IPS-20b (cell line): Measurements from ENCODE around the gene TEKTIP1.

Source experiments
- H3K27ac ChIP-seq: one replicate; pipeline ENCODE4 v1.5.1; 2013; ENCODE audit warnings: low read length
- H3K27me3 ChIP-seq: 2 replicates; pipeline ENCODE4 v1.6.1; 2013; ENCODE audit warnings: mild to moderate bottlenecking, low read length, inconsistent platforms; ENCODE audit not compliant: insufficient read depth
- H3K36me3 ChIP-seq: 2 replicates; pipeline ENCODE4 v1.6.1; 2013; ENCODE audit warnings: low read depth, mild to moderate bottlenecking, inconsistent platforms, low read length, moderate library complexity; ENCODE audit not compliant: insufficient read depth
- H3K4me1 ChIP-seq: 2 replicates; pipeline ENCODE4 v1.6.1; 2013; ENCODE audit warnings: mild to moderate bottlenecking, control low read depth, inconsistent platforms, low read length, moderate library complexity; ENCODE audit not compliant: insufficient read depth
- H3K4me3 ChIP-seq: 2 replicates; pipeline ENCODE4 v1.5.1; 2013; ENCODE audit warnings: mild to moderate bottlenecking, low read length, inconsistent platforms
- H3K9ac ChIP-seq: 2 replicates; pipeline ENCODE4 v1.6.1; 2013; ENCODE audit warnings: low read depth, mild to moderate bottlenecking, inconsistent platforms, low read length, moderate library complexity
- H3K9me3 ChIP-seq: 2 replicates; pipeline ENCODE4 v1.6.1; 2013; ENCODE audit warnings: mild to moderate bottlenecking, low read depth, low read length, inconsistent platforms; ENCODE audit not compliant: insufficient read depth

TEKTIP1 gene

GRCh38 chr19:3538965-3539755, at the start of gene TEKTIP1:
Gene TEKTIP1 (plus strand): TSS chr19:3539174. CDS start chr19:3539178, 4 bp downstream.
- Histone ChIP-seq H3K27me3 (no peaks in the 10 kb centered on the region), H3K36me3 (peaks cover 16% of the 10 kb centered on the region; the same call in 1 of the 2 replicates), H3K4me3 (no peak within 1 kb of the TSS), H3K27ac (no peak within 1 kb of the TSS), H3K9ac (no peak within 1 kb of the TSS), H3K9me3 (no peaks in the 10 kb centered on the region), H3K4me1 (no peaks in the 10 kb centered on the region)

DNA sequence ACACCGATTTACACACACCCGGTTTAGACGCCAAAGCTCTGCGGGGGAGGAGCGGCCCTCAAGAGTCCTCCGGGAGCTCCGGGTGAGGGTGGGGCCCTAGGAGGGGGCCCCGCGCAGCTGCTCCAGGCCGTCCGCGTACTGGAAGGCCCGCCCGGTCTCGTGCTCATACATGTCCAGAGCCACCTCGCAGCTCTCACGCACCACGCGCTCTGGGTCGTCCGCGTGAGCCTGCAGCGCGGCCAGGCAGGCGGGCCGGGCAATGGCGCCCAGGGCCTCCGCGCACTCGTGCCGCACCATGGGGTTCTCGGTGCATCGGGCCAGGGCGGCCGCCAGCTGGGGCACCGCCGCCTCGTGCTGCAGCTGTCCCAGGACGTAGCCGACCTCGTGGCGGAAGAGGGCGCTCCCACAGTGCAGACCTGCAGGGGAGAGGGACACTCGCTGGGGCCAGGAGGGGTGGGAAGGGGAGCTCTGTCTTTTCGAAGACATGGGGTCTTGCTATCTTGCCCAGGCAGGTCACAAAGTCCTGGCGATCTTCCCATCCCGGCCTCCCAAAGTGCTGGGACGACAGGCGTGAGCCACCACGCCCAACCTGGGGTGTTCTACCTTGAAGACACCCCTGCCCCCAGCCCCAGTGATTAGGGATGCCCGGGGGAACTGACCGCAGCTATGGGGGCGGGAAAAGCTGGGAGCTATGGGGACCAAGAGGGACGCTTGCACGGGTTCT, 47.4 kb upstream of the TEKTIP1 start:
- Histone ChIP-seq H3K4me1 (no peaks in the 10 kb centered on the region), H3K27me3 (no peaks in the 10 kb centered on the region), H3K36me3 (peaks cover 35% of the 10 kb centered on the region; the same call in 1 of the 2 replicates), H3K27ac (no peak overlapping the region), H3K4me3 (no peak overlapping the region), H3K9ac (no peak overlapping the region), H3K9me3 (no peaks in the 10 kb centered on the region)

- no peaks in the 10 kb centered on the region for H3K9me3 ChIP-seq
- no peak overlapping the region for H3K4me3 ChIP-seq
- H3K4me1 ChIP-seq = no peaks in the 10 kb centered on the region
- H3K27ac ChIP-seq = no peak overlapping the region
- no peaks in the 10 kb centered on the region for H3K27me3 ChIP-seq
- H3K36me3 ChIP-seq = peaks cover 41% of the 10 kb centered on the region; the same call in 1 of the 2 replicates
- no peak overlapping the region for H3K9ac ChIP-seq
Observed at GRCh38 chr19:3492131-3492839, 46.7 kb upstream of the TEKTIP1 start.

DNA sequence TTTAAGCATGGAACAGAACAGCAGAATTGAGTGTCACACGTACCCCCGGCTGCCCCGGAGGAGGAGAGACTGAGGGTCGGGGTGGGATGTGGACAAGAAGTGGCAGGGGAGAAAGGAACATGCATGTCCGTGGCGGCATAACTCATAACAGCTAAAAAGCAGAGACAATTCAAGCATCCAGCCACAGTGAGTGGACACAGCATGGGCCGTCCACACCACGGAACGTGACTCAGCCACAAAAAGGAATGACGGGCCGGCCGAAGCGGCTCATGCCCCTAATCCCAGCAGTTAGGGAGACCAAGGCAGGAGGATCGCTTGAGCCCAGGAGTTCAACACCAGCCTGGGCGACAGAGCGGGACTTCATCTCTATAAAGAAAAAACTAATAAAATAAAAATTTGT, 46.1 kb upstream of the TEKTIP1 start:
- Histone ChIP-seq H3K9ac (no peak overlapping the region), H3K9me3 (no peaks in the 10 kb centered on the region), H3K36me3 (peaks cover 43% of the 10 kb centered on the region; the same call in 1 of the 2 replicates)

DNA sequence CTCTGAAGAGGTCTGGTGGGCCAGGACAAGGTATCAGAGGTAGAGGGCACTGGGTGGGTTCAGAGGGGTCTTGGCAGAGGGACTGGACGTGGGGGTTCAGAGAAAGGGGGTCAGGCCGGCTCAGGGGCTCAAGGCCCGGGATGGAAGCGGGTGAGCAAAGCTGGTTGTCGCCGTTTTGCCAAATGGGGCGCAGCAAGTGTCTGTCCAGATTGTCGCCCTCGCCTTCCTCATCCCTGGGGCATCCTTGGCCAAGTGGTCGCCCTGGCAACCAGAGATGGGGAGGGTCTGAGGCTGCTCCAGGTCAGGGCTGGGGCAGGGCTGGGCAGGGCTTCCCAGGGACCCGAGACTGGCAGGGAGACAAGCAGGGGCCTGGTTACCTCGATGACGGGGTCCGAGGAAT, 45.3 kb upstream of the TEKTIP1 start:
- Histone ChIP-seq H3K27ac (no peak overlapping the region), H3K4me1 (no peaks in the 10 kb centered on the region), H3K4me3 (no peak overlapping the region), H3K9ac (no peak overlapping the region), H3K9me3 (no peaks in the 10 kb centered on the region), H3K36me3 (peaks cover 43% of the 10 kb centered on the region; the same call in 1 of the 2 replicates), H3K27me3 (no peaks in the 10 kb centered on the region)

More for the DNA sequence above, 46.1 kb upstream of the TEKTIP1 start:
- H3K4me1 ChIP-seq = no peaks in the 10 kb centered on the region
- H3K4me3 ChIP-seq = no peak overlapping the region
- no peaks in the 10 kb centered on the region for H3K27me3 ChIP-seq
- no peak overlapping the region for H3K27ac ChIP-seq

- Histone ChIP-seq H3K4me1 (no peaks in the 10 kb centered on the region), H3K9me3 (no peaks in the 10 kb centered on the region), H3K27me3 (no peaks in the 10 kb centered on the region), H3K36me3 (peaks cover 43% of the 10 kb centered on the region; the same call in 1 of the 2 replicates), H3K9ac (no peak overlapping the region), H3K4me3 (no peak overlapping the region), H3K27ac (no peak overlapping the region)
Observed at GRCh38 chr19:3494051-3494450, 44.9 kb upstream of the TEKTIP1 start.

DNA sequence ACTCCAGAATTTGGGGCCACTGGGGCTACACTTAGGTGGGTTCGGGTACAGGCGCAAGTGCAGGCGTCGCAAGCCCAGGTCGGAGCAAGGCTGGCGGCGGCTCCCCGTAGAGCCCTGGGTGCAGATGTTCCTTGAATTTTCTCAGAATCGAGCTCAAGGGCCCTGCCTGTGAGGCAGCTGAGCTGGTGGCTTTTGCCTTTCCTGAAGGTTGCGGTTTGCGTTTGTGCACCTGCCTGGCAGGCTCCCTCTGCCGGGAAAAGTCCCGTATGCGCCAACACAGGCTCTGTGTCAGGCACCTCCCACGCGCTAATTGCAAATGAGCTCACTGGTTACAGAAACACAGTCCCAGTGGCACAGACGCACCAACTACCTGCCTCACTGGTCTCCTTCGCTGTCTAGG, 44.4 kb upstream of the TEKTIP1 start:
- peaks cover 43% of the 10 kb centered on the region; the same call in 1 of the 2 replicates for H3K36me3 ChIP-seq
- H3K9ac ChIP-seq = no peak overlapping the region
- H3K27me3 ChIP-seq = no peaks in the 10 kb centered on the region
- no peak overlapping the region for H3K4me3 ChIP-seq
- no peaks in the 10 kb centered on the region for H3K9me3 ChIP-seq
- no peak overlapping the region for H3K27ac ChIP-seq
- H3K4me1 ChIP-seq = no peaks in the 10 kb centered on the region

GRCh38 chr19:3496392-3497273, 42.3 kb upstream of the TEKTIP1 start:
- Histone ChIP-seq H3K9ac (no peak overlapping the region), H3K4me3 (no peak overlapping the region), H3K4me1 (no peaks in the 10 kb centered on the region), H3K27ac (no peak overlapping the region), H3K27me3 (no peaks in the 10 kb centered on the region), H3K9me3 (no peaks in the 10 kb centered on the region), H3K36me3 (peaks cover 42% of the 10 kb centered on the region; the same call in 1 of the 2 replicates)

- H3K36me3 ChIP-seq = peaks cover 32% of the 10 kb centered on the region; the same call in 1 of the 2 replicates
- H3K9me3 ChIP-seq = no peaks in the 10 kb centered on the region
- no peak overlapping the region for H3K27ac ChIP-seq
- no peaks in the 10 kb centered on the region for H3K27me3 ChIP-seq
- H3K4me3 ChIP-seq = no peak overlapping the region
- H3K4me1 ChIP-seq = no peaks in the 10 kb centered on the region
- H3K9ac ChIP-seq = no peak overlapping the region
Observed at GRCh38 chr19:3497757-3498520, 41.0 kb upstream of the TEKTIP1 start.

DNA sequence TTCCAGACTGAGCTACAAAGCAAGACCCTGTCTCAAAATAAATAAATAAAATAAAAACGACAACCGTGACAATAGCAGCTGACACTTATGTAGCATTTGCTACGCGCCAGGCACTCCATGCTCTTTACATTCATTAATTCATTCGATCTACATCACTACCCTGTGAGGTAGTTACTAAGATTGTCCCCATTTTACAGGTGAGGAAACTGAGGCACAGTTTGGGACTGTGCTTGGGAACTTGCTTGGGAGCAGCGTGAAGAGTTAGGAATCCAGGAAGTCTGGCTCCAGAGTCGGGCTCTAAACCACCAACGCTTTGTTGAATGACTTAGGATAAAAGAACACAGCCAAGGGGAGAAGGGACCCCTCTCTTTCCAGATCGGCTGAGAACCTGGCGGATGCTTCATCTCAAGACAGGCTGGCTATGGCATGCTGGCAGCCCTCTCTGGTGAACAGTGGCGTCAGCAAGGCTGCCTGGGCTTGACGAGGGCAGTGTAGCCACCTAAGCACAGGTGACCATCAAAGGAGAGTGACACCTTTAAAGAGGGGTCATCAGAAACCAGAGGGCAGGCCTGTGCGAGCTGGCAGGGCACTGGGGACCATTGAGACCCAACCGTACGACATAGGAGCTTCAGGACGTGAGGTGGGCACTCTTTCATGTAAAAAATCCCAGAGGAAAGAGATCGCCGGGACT, 39.1 kb upstream of the TEKTIP1 start:
- H3K4me3 ChIP-seq = peak overlapping the region; percentile 97
- no peaks in the 10 kb centered on the region for H3K9me3 ChIP-seq
- peaks cover 23% of the 10 kb centered on the region; the same call in 1 of the 2 replicates for H3K36me3 ChIP-seq
- no peaks in the 10 kb centered on the region for H3K27me3 ChIP-seq
- no peaks in the 10 kb centered on the region for H3K4me1 ChIP-seq
- H3K27ac ChIP-seq = peak overlapping the region; percentile 40
- peak overlapping the region; percentile 100 for H3K9ac ChIP-seq
